Endothelial cell of umbilical vein (primary cell): ENCODE data around the gene ZNF70.

ENCODE experiments used
- CTCF ChIP-seq, 2 donors: IDR thresholded peaks; 1 replicate in 1 of 2; 2 replicates in 1 of 2; pipeline ENCODE4 v1.5.1; 2011; ENCODE audit warnings: low read length in 2 of 2, mild to moderate bottlenecking in 2 of 2, moderate library complexity in 2 of 2, control low read depth in 1 of 2, inconsistent platforms in 1 of 2, low read depth in 1 of 2; ENCODE audit not compliant: insufficient read depth in 1 of 2; ENCODE audit errors: extremely low read depth in 1 of 2
- EZH2 ChIP-seq: IDR thresholded peaks from 2 replicates; pipeline ENCODE4 v1.6.1; 2012; ENCODE audit warnings: borderline replicate concordance, low read depth, mild to moderate bottlenecking, moderate library complexity, low read length, inconsistent platforms; ENCODE audit not compliant: severe bottlenecking
- FOS ChIP-seq: IDR thresholded peaks from 2 replicates; pipeline ENCODE4 v1.6.1; 2011; ENCODE audit warnings: mild to moderate bottlenecking, low read length, moderate library complexity, borderline replicate concordance; ENCODE audit not compliant: insufficient read depth
- MAX ChIP-seq: IDR thresholded peaks from 2 replicates; pipeline ENCODE4 v1.6.1; 2011; ENCODE audit not compliant: insufficient read depth, insufficient read length
- MYC ChIP-seq: IDR thresholded peaks from one replicate; pipeline ENCODE4 v1.6.1; 2011; ENCODE audit warnings: mild to moderate bottlenecking, low read depth, low read length
- POLR2A ChIP-seq: IDR thresholded peaks from 2 replicates; pipeline ENCODE4 v1.6.1; 2012; ENCODE audit warnings: low read depth, mild to moderate bottlenecking, control low read depth, low read length
- POLR2AphosphoS5 ChIP-seq: IDR thresholded peaks from 2 replicates; pipeline ENCODE4 v1.6.1; 2012; ENCODE audit warnings: low read depth, mild to moderate bottlenecking, control low read depth, low read length, moderate library complexity; ENCODE audit not compliant: insufficient read depth

GRCh38 chr22:23715806-23716375, 35.0 kb downstream of the ZNF70 start:
- TF ChIP-seq POLR2A (no peak), EZH2 (no peak), CTCF (IDR thresholded peaks at IDR 0.05; ENCODE audit: extremely low read depth in 1 of 2, insufficient read depth in 1 of 2, low read depth in 1 of 2, low read length in 2 of 2) (no peak), POLR2AphosphoS5 (no peak), MYC (no peak), MAX (no peak), FOS (no peak)
